NT2/D1 (cell line): Measurements from ENCODE around the gene STXBP1.
A peak's percentile ranks its signal among the peaks of the same experiment; 100 is the strongest.

Source experiments
- DNase-seq: peaks from one replicate; pipeline ENCODE4 v3.0.0-alpha.2; 2011; ENCODE audit warnings: low read depth, low spot score
- H3K27me3 ChIP-seq: 2 replicates; pipeline ENCODE4 v1.6.0; 2011; ENCODE audit warnings: mild to moderate bottlenecking; ENCODE audit not compliant: insufficient read length, insufficient read depth
- H3K36me3 ChIP-seq: 2 replicates; pipeline ENCODE4 v1.6.1; 2011; ENCODE audit warnings: mild to moderate bottlenecking, low read length, mixed read lengths; ENCODE audit not compliant: insufficient read depth, insufficient read length
- H3K4me1 ChIP-seq: 2 replicates; pipeline ENCODE4 v1.5.1; 2011; ENCODE audit not compliant: insufficient read depth, insufficient read length
- H3K4me3 ChIP-seq: 2 replicates; pipeline ENCODE4 v1.5.1; 2011; ENCODE audit warnings: low read depth; ENCODE audit not compliant: insufficient read length
- H3K9ac ChIP-seq: 2 replicates; pipeline ENCODE4 v1.6.0; 2011; ENCODE audit warnings: low read depth; ENCODE audit not compliant: insufficient read length
- H3K9me3 ChIP-seq: 2 replicates; pipeline ENCODE4 v1.5.1; 2011; ENCODE audit warnings: mild to moderate bottlenecking, low read length; ENCODE audit not compliant: insufficient read depth
- SUZ12 ChIP-seq: IDR thresholded peaks from 2 replicates; pipeline ENCODE4 v1.6.1; 2011; ENCODE audit not compliant: insufficient read length, insufficient read depth; ENCODE audit errors: extremely low read depth
- YY1 ChIP-seq: IDR thresholded peaks from 2 replicates; pipeline ENCODE4 v1.6.1; 2011; ENCODE audit not compliant: insufficient read length, insufficient read depth
- ZNF274 ChIP-seq: IDR thresholded peaks from 2 replicates; pipeline ENCODE4 v1.6.1; 2011; ENCODE audit warnings: mild to moderate bottlenecking, low read depth, low read length

The STXBP1 gene

GRCh38 chr9:127650518-127650917 lies 38.4 kb downstream of the STXBP1 start:
- TF ChIP-seq ZNF274 (no peak), YY1 (no peak), SUZ12 (no peak)
- Histone ChIP-seq H3K27me3 (no peaks in the 10 kb centered on the region), H3K9ac (no peak overlapping the region), H3K9me3 (no peaks in the 10 kb centered on the region), H3K4me3 (no peak overlapping the region), H3K4me1 (peaks cover 5% of the 10 kb centered on the region), H3K36me3 (no peaks in the 10 kb centered on the region)
- no peak for DNase-seq

- Histone ChIP-seq H3K9me3 (no peaks in the 10 kb centered on the region), H3K4me3 (no peak overlapping the region), H3K27me3 (no peaks in the 10 kb centered on the region), H3K9ac (no peak overlapping the region), H3K36me3 (no peaks in the 10 kb centered on the region), H3K4me1 (peaks cover 5% of the 10 kb centered on the region)
- no peak for TF ChIP-seq YY1
- TF ChIP-seq SUZ12, result no peak
- TF ChIP-seq ZNF274, result no peak
- no peak for DNase-seq
These were observed 39.9 kb downstream of the STXBP1 start for GRCh38 chr9:127651697-127652610.

- no peak overlapping the region for H3K9ac ChIP-seq
- H3K27me3 ChIP-seq, result no peaks in the 10 kb centered on the region
- peaks cover 5% of the 10 kb centered on the region for H3K4me1 ChIP-seq
- no peak for DNase-seq
- no peak for TF ChIP-seq SUZ12
- no peak for TF ChIP-seq ZNF274
- no peak for TF ChIP-seq YY1
- no peak overlapping the region for H3K4me3 ChIP-seq
- H3K36me3 ChIP-seq, result no peaks in the 10 kb centered on the region
- no peaks in the 10 kb centered on the region for H3K9me3 ChIP-seq
These were observed 40.7 kb downstream of the STXBP1 start for GRCh38 chr9:127652733-127653132.

- Histone ChIP-seq H3K9ac (no peak overlapping the region), H3K36me3 (no peaks in the 10 kb centered on the region), H3K4me3 (no peak overlapping the region), H3K9me3 (no peaks in the 10 kb centered on the region), H3K27me3 (no peaks in the 10 kb centered on the region), H3K4me1 (peaks cover 5% of the 10 kb centered on the region)
- DNase-seq, result peak; percentile 73
- TF ChIP-seq YY1 (no peak), SUZ12 (no peak), ZNF274 (no peak)
These were observed 42.5 kb downstream of the STXBP1 start for GRCh38 chr9:127654619-127655018.

- Histone ChIP-seq H3K9me3 (no peaks in the 10 kb centered on the region), H3K36me3 (peaks cover 5% of the 10 kb centered on the region), H3K27me3 (no peaks in the 10 kb centered on the region), H3K4me1 (peaks cover 4% of the 10 kb centered on the region), H3K9ac (no peak overlapping the region), H3K4me3 (no peak overlapping the region)
- TF ChIP-seq YY1 (no peak), SUZ12 (no peak), ZNF274 (no peak)
- no peak for DNase-seq
These were observed 46.4 kb downstream of the STXBP1 start for GRCh38 chr9:127658428-127658827.

GRCh38 chr9:127660886-127661741 lies 49.0 kb downstream of the STXBP1 start:
- TF ChIP-seq ZNF274 (no peak), YY1 (no peak), SUZ12 (no peak)
- Histone ChIP-seq H3K36me3 (peaks cover 22% of the 10 kb centered on the region), H3K4me3 (no peak overlapping the region), H3K9ac (no peak overlapping the region), H3K4me1 (no peaks in the 10 kb centered on the region), H3K9me3 (no peaks in the 10 kb centered on the region), H3K27me3 (no peaks in the 10 kb centered on the region)
- DNase-seq, result no peak

GRCh38 chr9:127662617-127663016 lies 50.5 kb downstream of the STXBP1 start:
- Histone ChIP-seq H3K27me3 (no peaks in the 10 kb centered on the region), H3K4me3 (no peak overlapping the region), H3K9me3 (no peaks in the 10 kb centered on the region), H3K36me3 (peaks cover 22% of the 10 kb centered on the region), H3K9ac (no peak overlapping the region), H3K4me1 (no peaks in the 10 kb centered on the region)
- TF ChIP-seq ZNF274, result no peak
- TF ChIP-seq YY1, result no peak
- no peak for TF ChIP-seq SUZ12
- no peak for DNase-seq
